Liver (tissue), 2 donors: ENCODE data around the gene RPL13A.

Experiments used
- JUND ChIP-seq, 2 donors: IDR thresholded peaks; 2 replicates each; pipeline ENCODE4 v1.6.1; 2016; ENCODE audit warnings: antibody characterized with exemption in 2 of 2
- YY1 ChIP-seq: IDR thresholded peaks from 2 replicates; pipeline ENCODE4 v1.6.1; 2016; ENCODE audit warnings: antibody characterized with exemption, mild to moderate bottlenecking
- TF ChIP-seq, protein P1 (sequence below): IDR thresholded peaks from 2 replicates; pipeline ENCODE4 v1.6.1; 2016; ENCODE audit warnings: antibody characterized with exemption, mild to moderate bottlenecking
- donor health status: healthy.

GRCh38 chr19:49461656-49462055, 25.8 kb upstream of the RPL13A start:
- TF ChIP-seq JUND (IDR thresholded peaks at IDR 0.05) (no peak), YY1 (no peak)
- TF ChIP-seq, protein P1, sequence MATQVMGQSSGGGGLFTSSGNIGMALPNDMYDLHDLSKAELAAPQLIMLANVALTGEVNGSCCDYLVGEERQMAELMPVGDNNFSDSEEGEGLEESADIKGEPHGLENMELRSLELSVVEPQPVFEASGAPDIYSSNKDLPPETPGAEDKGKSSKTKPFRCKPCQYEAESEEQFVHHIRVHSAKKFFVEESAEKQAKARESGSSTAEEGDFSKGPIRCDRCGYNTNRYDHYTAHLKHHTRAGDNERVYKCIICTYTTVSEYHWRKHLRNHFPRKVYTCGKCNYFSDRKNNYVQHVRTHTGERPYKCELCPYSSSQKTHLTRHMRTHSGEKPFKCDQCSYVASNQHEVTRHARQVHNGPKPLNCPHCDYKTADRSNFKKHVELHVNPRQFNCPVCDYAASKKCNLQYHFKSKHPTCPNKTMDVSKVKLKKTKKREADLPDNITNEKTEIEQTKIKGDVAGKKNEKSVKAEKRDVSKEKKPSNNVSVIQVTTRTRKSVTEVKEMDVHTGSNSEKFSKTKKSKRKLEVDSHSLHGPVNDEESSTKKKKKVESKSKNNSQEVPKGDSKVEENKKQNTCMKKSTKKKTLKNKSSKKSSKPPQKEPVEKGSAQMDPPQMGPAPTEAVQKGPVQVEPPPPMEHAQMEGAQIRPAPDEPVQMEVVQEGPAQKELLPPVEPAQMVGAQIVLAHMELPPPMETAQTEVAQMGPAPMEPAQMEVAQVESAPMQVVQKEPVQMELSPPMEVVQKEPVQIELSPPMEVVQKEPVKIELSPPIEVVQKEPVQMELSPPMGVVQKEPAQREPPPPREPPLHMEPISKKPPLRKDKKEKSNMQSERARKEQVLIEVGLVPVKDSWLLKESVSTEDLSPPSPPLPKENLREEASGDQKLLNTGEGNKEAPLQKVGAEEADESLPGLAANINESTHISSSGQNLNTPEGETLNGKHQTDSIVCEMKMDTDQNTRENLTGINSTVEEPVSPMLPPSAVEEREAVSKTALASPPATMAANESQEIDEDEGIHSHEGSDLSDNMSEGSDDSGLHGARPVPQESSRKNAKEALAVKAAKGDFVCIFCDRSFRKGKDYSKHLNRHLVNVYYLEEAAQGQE: no peak
